ENCODE data around the gene ROBO1.

- no peak for TF ChIP-seq EZH2 (IDR thresholded peaks at IDR 0.05; ENCODE audit: low read depth, low read length, severe bottlenecking)
- no peak for TF ChIP-seq RAD21 (IDR thresholded peaks at IDR 0.05 in 1 of 2, conservative IDR thresholded peaks at IDR 0.05 in 1 of 2; ENCODE audit: low read depth in 2 of 2, low read length in 2 of 2)
- TF ChIP-seq CTCF (IDR thresholded peaks at IDR 0.05; ENCODE audit: control extremely low read depth in 1 of 3, insufficient read depth in 1 of 3, low read depth in 1 of 3, low read length in 3 of 3), result no peak
- TF ChIP-seq MAX (IDR thresholded peaks at IDR 0.05), result no peak
- no peak for TF ChIP-seq POLR2A (IDR thresholded peaks at IDR 0.05; ENCODE audit: control extremely low read depth in 1 of 2, low read depth in 2 of 2, low read length in 2 of 2)
- no peak for TF ChIP-seq RNF2 (IDR thresholded peaks at IDR 0.05; ENCODE audit: borderline replicate concordance, low read depth, low read length, missing control alignments, poor library complexity, severe bottlenecking)
- TF ChIP-seq CHD2 (IDR thresholded peaks at IDR 0.05; ENCODE audit: low read length), result no peak
These were observed 357.2 kb downstream of the ROBO1 start for GRCh38 chr3:79410617-79411016.
